Measurements from ENCODE around the gene OTULIN.

OTULIN gene

GRCh38 chr5:14700478-14701436, 36.2 kb downstream of the OTULIN start:
- peak; percentile 81 for DNase-seq (ENCODE audit: low read depth)
- TF ChIP-seq MYC (IDR thresholded peaks at IDR 0.05; ENCODE audit: low read depth, low read length) (no peak), MAX (IDR thresholded peaks at IDR 0.05; ENCODE audit: low read depth, low read length) (no peak), CTCF (IDR thresholded peaks at IDR 0.05; ENCODE audit: low read depth, low read length) (no peak), POLR2A (IDR thresholded peaks at IDR 0.05; ENCODE audit: extremely low read depth, insufficient read length) (no peak)
- no peak overlapping the region for H3K4me3 ChIP-seq (ENCODE audit: low read depth, low read length)

GRCh38 chr5:14701556-14701955, 37.0 kb downstream of the OTULIN start:
- TF ChIP-seq CTCF (IDR thresholded peaks at IDR 0.05; ENCODE audit: low read depth, low read length) (no peak), MAX (IDR thresholded peaks at IDR 0.05; ENCODE audit: low read depth, low read length) (no peak), POLR2A (IDR thresholded peaks at IDR 0.05; ENCODE audit: extremely low read depth, insufficient read length) (no peak), MYC (IDR thresholded peaks at IDR 0.05; ENCODE audit: low read depth, low read length) (no peak)
- DNase-seq (ENCODE audit: low read depth) = no peak
- no peak overlapping the region for H3K4me3 ChIP-seq (ENCODE audit: low read depth, low read length)

- TF ChIP-seq MAX (IDR thresholded peaks at IDR 0.05; ENCODE audit: low read depth, low read length) (no peak), CTCF (IDR thresholded peaks at IDR 0.05; ENCODE audit: low read depth, low read length) (no peak)
- no peak overlapping the region for H3K4me3 ChIP-seq (ENCODE audit: low read depth, low read length)
- DNase-seq (ENCODE audit: low read depth) = no peak
Observed at GRCh38 chr5:14702238-14702839, 37.8 kb downstream of the OTULIN start.

GRCh38 chr5:14705556-14705955, 41.0 kb downstream of the OTULIN start:
- no peak overlapping the region for H3K4me3 ChIP-seq (ENCODE audit: low read depth, low read length)
- TF ChIP-seq POLR2A (IDR thresholded peaks at IDR 0.05; ENCODE audit: extremely low read depth, insufficient read length) = no peak
- TF ChIP-seq MYC (IDR thresholded peaks at IDR 0.05; ENCODE audit: low read depth, low read length) = no peak
- no peak for TF ChIP-seq MAX (IDR thresholded peaks at IDR 0.05; ENCODE audit: low read depth, low read length)
- TF ChIP-seq CTCF (IDR thresholded peaks at IDR 0.05; ENCODE audit: low read depth, low read length) = no peak
- peak; percentile 25 for DNase-seq (ENCODE audit: low read depth)

- peak; percentile 73 for DNase-seq (ENCODE audit: low read depth)
- no peak overlapping the region for H3K4me3 ChIP-seq (ENCODE audit: low read depth, low read length)
- TF ChIP-seq CTCF (IDR thresholded peaks at IDR 0.05; ENCODE audit: low read depth, low read length) (no peak), POLR2A (IDR thresholded peaks at IDR 0.05; ENCODE audit: extremely low read depth, insufficient read length) (no peak), MYC (IDR thresholded peaks at IDR 0.05; ENCODE audit: low read depth, low read length) (peak; percentile 79), MAX (IDR thresholded peaks at IDR 0.05; ENCODE audit: low read depth, low read length) (peak; percentile 94)
Observed at GRCh38 chr5:14706615-14707021, 42.1 kb downstream of the OTULIN start.
